ENCODE results near the gene TSSK3.

DNA sequence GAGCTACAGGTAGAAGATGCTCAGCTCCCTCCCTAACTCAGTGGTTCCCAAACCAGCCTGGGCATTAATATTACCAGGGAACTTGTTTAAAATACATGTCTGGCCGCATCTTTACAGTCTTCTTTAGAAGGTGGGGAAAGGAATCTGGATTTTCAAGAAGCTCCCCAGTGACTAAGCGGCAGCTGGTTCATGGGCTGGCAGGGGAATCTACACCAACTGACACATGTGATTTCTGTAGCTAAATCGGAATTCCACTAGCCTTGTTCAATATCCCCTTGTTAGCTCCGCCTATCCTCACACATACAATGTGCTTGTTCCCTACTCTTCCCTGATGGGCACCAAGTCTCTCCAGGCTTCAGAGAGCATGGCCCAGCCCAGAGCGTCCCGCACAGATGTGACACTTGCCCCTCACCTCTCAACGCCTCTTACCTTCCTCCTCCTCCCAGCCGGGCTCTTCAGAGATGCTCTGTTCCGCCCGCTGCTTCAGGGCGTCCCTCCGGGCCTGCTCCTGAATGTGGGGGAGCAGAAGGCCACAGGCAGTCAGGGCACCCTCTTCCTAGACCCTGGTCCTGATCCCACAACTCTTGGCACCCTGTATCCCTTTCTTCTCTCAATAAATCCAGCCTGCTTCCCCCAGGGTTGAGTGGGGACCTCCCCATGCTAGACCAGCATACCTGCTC lies 15.3 kb downstream of the TSSK3 start:
- TF ChIP-seq FOXP2 (optimal IDR thresholded peaks at IDR 0.05; ENCODE audit: borderline replicate concordance, extremely low read depth, extremely low read length, insufficient read depth) = no peak
- TF ChIP-seq POLR2AphosphoS5 (IDR thresholded peaks at IDR 0.05; ENCODE audit: low read depth, low read length) = no peak
- TF ChIP-seq TAF1 (IDR thresholded peaks at IDR 0.05; ENCODE audit: borderline replicate concordance, insufficient read depth, low read length) = no peak
- no peak for TF ChIP-seq REST (IDR thresholded peaks at IDR 0.05; ENCODE audit: insufficient read depth in 1 of 2, low read depth in 2 of 2, low read length in 2 of 2)
- TF ChIP-seq SIN3A (IDR thresholded peaks at IDR 0.05; ENCODE audit: borderline replicate concordance, insufficient read depth, low read length) = no peak

All from PFSK-1 (cell line).